Measurements from ENCODE around the gene ARNT2.

DNA sequence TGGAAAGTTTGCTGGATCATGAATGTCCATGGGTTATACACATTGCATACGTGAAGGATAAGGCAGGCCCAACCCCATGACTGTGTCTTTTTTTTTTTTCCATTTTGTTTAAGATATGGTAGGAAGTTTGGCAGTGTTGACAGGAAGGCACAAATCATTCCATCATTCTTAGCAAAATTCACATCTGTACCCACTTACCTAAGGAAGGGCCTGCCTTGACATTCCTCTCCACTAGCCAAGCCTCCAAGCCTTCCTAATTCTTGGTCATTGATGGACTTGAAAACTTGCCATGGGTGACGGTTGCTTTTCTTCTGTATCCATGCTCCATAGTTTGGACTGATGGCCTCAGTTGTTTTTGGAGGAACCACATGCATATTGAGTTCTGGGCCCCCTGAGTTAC, 54.4 kb downstream of the ARNT2 start:
- no peak for TF ChIP-seq POLR2A (IDR thresholded peaks at IDR 0.05)
- TF ChIP-seq, protein P1, sequence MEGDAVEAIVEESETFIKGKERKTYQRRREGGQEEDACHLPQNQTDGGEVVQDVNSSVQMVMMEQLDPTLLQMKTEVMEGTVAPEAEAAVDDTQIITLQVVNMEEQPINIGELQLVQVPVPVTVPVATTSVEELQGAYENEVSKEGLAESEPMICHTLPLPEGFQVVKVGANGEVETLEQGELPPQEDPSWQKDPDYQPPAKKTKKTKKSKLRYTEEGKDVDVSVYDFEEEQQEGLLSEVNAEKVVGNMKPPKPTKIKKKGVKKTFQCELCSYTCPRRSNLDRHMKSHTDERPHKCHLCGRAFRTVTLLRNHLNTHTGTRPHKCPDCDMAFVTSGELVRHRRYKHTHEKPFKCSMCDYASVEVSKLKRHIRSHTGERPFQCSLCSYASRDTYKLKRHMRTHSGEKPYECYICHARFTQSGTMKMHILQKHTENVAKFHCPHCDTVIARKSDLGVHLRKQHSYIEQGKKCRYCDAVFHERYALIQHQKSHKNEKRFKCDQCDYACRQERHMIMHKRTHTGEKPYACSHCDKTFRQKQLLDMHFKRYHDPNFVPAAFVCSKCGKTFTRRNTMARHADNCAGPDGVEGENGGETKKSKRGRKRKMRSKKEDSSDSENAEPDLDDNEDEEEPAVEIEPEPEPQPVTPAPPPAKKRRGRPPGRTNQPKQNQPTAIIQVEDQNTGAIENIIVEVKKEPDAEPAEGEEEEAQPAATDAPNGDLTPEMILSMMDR (IDR thresholded peaks at IDR 0.05), result no peak
- TF ChIP-seq POLR2AphosphoS5 (IDR thresholded peaks at IDR 0.05), result no peak
